Measurements from ENCODE around the gene FAM171A1.
"Not testable (repeated sequence)": the region's sequence is repeated elsewhere in the genome, so short reads cannot be mapped to it uniquely, and the experiment has no call there.

The FAM171A1 gene

GRCh38 chr10:15391491-15391890 lies 20.4 kb upstream of the FAM171A1 start:
- no peak for DNase-seq
- H3K4me2 ChIP-seq (ENCODE audit: low read length), result no peak overlapping the region
- WGBS (ENCODE audit: extremely low coverage, insufficient coverage, insufficient read length), result no CpG with 5 or more reads among the region's 5 CpGs
- no peak overlapping the region for H3K4ac ChIP-seq (ENCODE audit: low read depth, low read length)
- H4K8ac ChIP-seq (ENCODE audit: low read depth, low read length), result no peak overlapping the region
- H2BK120ac ChIP-seq (ENCODE audit: insufficient read depth, low read length, poor library complexity), result no peak overlapping the region
- no peak overlapping the region for H3K27ac ChIP-seq (ENCODE audit: low read depth, low read length)
- H2BK12ac ChIP-seq (ENCODE audit: low read length), result no peak overlapping the region
- H3K79me2 ChIP-seq (ENCODE audit: control insufficient read depth, insufficient read depth, low read length, poor library complexity), result no peaks in the 10 kb centered on the region
- no peak overlapping the region for H4K91ac ChIP-seq (ENCODE audit: low read depth, low read length)
- no peak overlapping the region for H2AK5ac ChIP-seq (ENCODE audit: low read length)
- H3K18ac ChIP-seq (ENCODE audit: low read length), result no peak overlapping the region
- no peaks in the 10 kb centered on the region for H3K79me1 ChIP-seq (ENCODE audit: low read length)
- no peak overlapping the region for H3K4me3 ChIP-seq (ENCODE audit: low read depth, low read length)
- no peaks in the 10 kb centered on the region for H3K27me3 ChIP-seq (ENCODE audit: insufficient read depth, low read length)
- H3K36me3 ChIP-seq (ENCODE audit: control insufficient read depth in 1 of 2, insufficient read depth in 2 of 2, low read length in 2 of 2), result no peaks in the 10 kb centered on the region
- H3K9ac ChIP-seq (ENCODE audit: low read length), result no peak overlapping the region
- no peaks in the 10 kb centered on the region for H3K4me1 ChIP-seq (ENCODE audit: control insufficient read depth in 1 of 2, insufficient read depth in 2 of 2, low read length in 2 of 2)
- no peak overlapping the region for H2BK5ac ChIP-seq (ENCODE audit: low read depth, low read length, poor library complexity)
- H3K14ac ChIP-seq (ENCODE audit: low read length), result no peak overlapping the region
- H4K12ac ChIP-seq (ENCODE audit: low read depth, low read length), result no peak overlapping the region
- H3K9me3 ChIP-seq (ENCODE audit: insufficient read depth, low read depth, low read length), result no peaks in the 10 kb centered on the region
- no peak overlapping the region for H2AFZ ChIP-seq (ENCODE audit: insufficient read depth, low read length, poor library complexity)
- no peak overlapping the region for H3K23ac ChIP-seq (ENCODE audit: low read length)

- H4K8ac ChIP-seq (ENCODE audit: low read depth, low read length); H3K9me3 ChIP-seq (ENCODE audit: insufficient read depth, low read depth, low read length); H2BK120ac ChIP-seq (ENCODE audit: insufficient read depth, low read length, poor library complexity); H3K4me1 ChIP-seq (ENCODE audit: control insufficient read depth in 1 of 2, insufficient read depth in 2 of 2, low read length in 2 of 2); H3K36me3 ChIP-seq (ENCODE audit: control insufficient read depth in 1 of 2, insufficient read depth in 2 of 2, low read length in 2 of 2); H3K79me1 ChIP-seq (ENCODE audit: low read length); H3K23ac ChIP-seq (ENCODE audit: low read length); H2BK12ac ChIP-seq (ENCODE audit: low read length); H3K14ac ChIP-seq (ENCODE audit: low read length); H2AK5ac ChIP-seq (ENCODE audit: low read length); DNase-seq; H4K12ac ChIP-seq (ENCODE audit: low read depth, low read length); H2AFZ ChIP-seq (ENCODE audit: insufficient read depth, low read length, poor library complexity); H4K91ac ChIP-seq (ENCODE audit: low read depth, low read length); H3K27me3 ChIP-seq (ENCODE audit: insufficient read depth, low read length); H2BK5ac ChIP-seq (ENCODE audit: low read depth, low read length, poor library complexity); H3K27ac ChIP-seq (ENCODE audit: low read depth, low read length); H3K18ac ChIP-seq (ENCODE audit: low read length); H3K4me3 ChIP-seq (ENCODE audit: low read depth, low read length); H3K4ac ChIP-seq (ENCODE audit: low read depth, low read length); H3K9ac ChIP-seq (ENCODE audit: low read length); H3K4me2 ChIP-seq (ENCODE audit: low read length); H3K79me2 ChIP-seq (ENCODE audit: control insufficient read depth, insufficient read depth, low read length, poor library complexity): not testable (repeated sequence)
- WGBS (ENCODE audit: extremely low coverage, insufficient coverage, insufficient read length), result no CpG with 5 or more reads among the region's 7 CpGs
Measured at GRCh38 chr10:15388172-15388571, 17.1 kb upstream of the FAM171A1 start.

- Histone ChIP-seq H3K9me3 (ENCODE audit: insufficient read depth, low read depth, low read length) (no peaks in the 10 kb centered on the region), H2BK120ac (ENCODE audit: insufficient read depth, low read length, poor library complexity) (no peak overlapping the region)
- WGBS (ENCODE audit: extremely low coverage, insufficient coverage, insufficient read length), result no CpG with 5 or more reads among the region's 5 CpGs
Measured at GRCh38 chr10:15387021-15387420, 15.9 kb upstream of the FAM171A1 start.

GRCh38 chr10:15385552-15386455 lies 14.7 kb upstream of the FAM171A1 start:
- Histone ChIP-seq H4K8ac (ENCODE audit: low read depth, low read length) (no peak overlapping the region), H3K18ac (ENCODE audit: low read length) (no peak overlapping the region), H3K79me1 (ENCODE audit: low read length) (no peaks in the 10 kb centered on the region), H3K27ac (ENCODE audit: low read depth, low read length) (no peak overlapping the region), H2BK12ac (ENCODE audit: low read length) (no peak overlapping the region), H3K4me2 (ENCODE audit: low read length) (no peak overlapping the region), H3K9me3 (ENCODE audit: insufficient read depth, low read depth, low read length) (no peaks in the 10 kb centered on the region), H3K79me2 (ENCODE audit: control insufficient read depth, insufficient read depth, low read length, poor library complexity) (no peaks in the 10 kb centered on the region), H3K9ac (ENCODE audit: low read length) (no peak overlapping the region), H4K12ac (ENCODE audit: low read depth, low read length) (no peak overlapping the region), H3K14ac (ENCODE audit: low read length) (no peak overlapping the region), H2AK5ac (ENCODE audit: low read length) (no peak overlapping the region), H3K4me3 (ENCODE audit: low read depth, low read length) (no peak overlapping the region), H4K91ac (ENCODE audit: low read depth, low read length) (no peak overlapping the region), H2AFZ (ENCODE audit: insufficient read depth, low read length, poor library complexity) (no peak overlapping the region), H2BK120ac (ENCODE audit: insufficient read depth, low read length, poor library complexity) (no peak overlapping the region), H3K36me3 (ENCODE audit: control insufficient read depth in 1 of 2, insufficient read depth in 2 of 2, low read length in 2 of 2) (no peaks in the 10 kb centered on the region), H3K4me1 (ENCODE audit: control insufficient read depth in 1 of 2, insufficient read depth in 2 of 2, low read length in 2 of 2) (no peaks in the 10 kb centered on the region), H3K4ac (ENCODE audit: low read depth, low read length) (no peak overlapping the region), H3K27me3 (ENCODE audit: insufficient read depth, low read length) (no peaks in the 10 kb centered on the region), H2BK5ac (ENCODE audit: low read depth, low read length, poor library complexity) (no peak overlapping the region), H3K23ac (ENCODE audit: low read length) (no peak overlapping the region)
- no CpG with 5 or more reads among the region's 17 CpGs for WGBS (ENCODE audit: extremely low coverage, insufficient coverage, insufficient read length)
- DNase-seq, result no peak

More at GRCh38 chr10:15387021-15387420, 15.9 kb upstream of the FAM171A1 start:
- Histone ChIP-seq H3K27me3 (ENCODE audit: insufficient read depth, low read length) (no peaks in the 10 kb centered on the region), H3K4ac (ENCODE audit: low read depth, low read length) (no peak overlapping the region), H4K91ac (ENCODE audit: low read depth, low read length) (no peak overlapping the region), H3K79me2 (ENCODE audit: control insufficient read depth, insufficient read depth, low read length, poor library complexity) (no peaks in the 10 kb centered on the region), H3K27ac (ENCODE audit: low read depth, low read length) (no peak overlapping the region), H3K79me1 (ENCODE audit: low read length) (no peaks in the 10 kb centered on the region), H4K12ac (ENCODE audit: low read depth, low read length) (no peak overlapping the region), H3K36me3 (ENCODE audit: control insufficient read depth in 1 of 2, insufficient read depth in 2 of 2, low read length in 2 of 2) (no peaks in the 10 kb centered on the region), H2AFZ (ENCODE audit: insufficient read depth, low read length, poor library complexity) (no peak overlapping the region), H3K9ac (ENCODE audit: low read length) (no peak overlapping the region), H2BK12ac (ENCODE audit: low read length) (no peak overlapping the region), H3K4me1 (ENCODE audit: control insufficient read depth in 1 of 2, insufficient read depth in 2 of 2, low read length in 2 of 2) (no peaks in the 10 kb centered on the region), H3K18ac (ENCODE audit: low read length) (no peak overlapping the region), H3K4me2 (ENCODE audit: low read length) (no peak overlapping the region), H3K14ac (ENCODE audit: low read length) (no peak overlapping the region), H2AK5ac (ENCODE audit: low read length) (no peak overlapping the region), H3K23ac (ENCODE audit: low read length) (no peak overlapping the region), H2BK5ac (ENCODE audit: low read depth, low read length, poor library complexity) (no peak overlapping the region), H3K4me3 (ENCODE audit: low read depth, low read length) (no peak overlapping the region), H4K8ac (ENCODE audit: low read depth, low read length) (no peak overlapping the region)
- no peak for DNase-seq

All from trophoblast cell (in vitro differentiated cells and primary cell).